Stimulated activated CD8-positive, alpha-beta memory T cell treated with anti-CD3 and anti-CD28 coated beads, Interleukin-2, amount 100 ng/mL, for 48 hours (primary cell): Measurements from ENCODE around the gene LMF1.

Experiments used
- DNase-seq, 2 donors: peaks; one replicate each; pipeline ENCODE4 v3.0.0-alpha.2; 2020; ENCODE audit warnings: low read depth in 2 of 2

The LMF1 gene

GRCh38 chr16:970766-971581 is at the start of gene LMF1:
Gene LMF1, minus strand, starts transcription at chr16:970984. Its CDS starts 4 bp downstream, at chr16:970980.
- peak; percentile 94 for DNase-seq

- DNase-seq: no peak
Measured at GRCh38 chr16:1020091-1020399, 49.3 kb upstream of the LMF1 start.

GRCh38 chr16:1019231-1020090 is 48.7 kb upstream of the LMF1 start:
- DNase-seq: no peak

GRCh38 chr16:1018447-1019198 is 47.8 kb upstream of the LMF1 start:
- DNase-seq: no peak

GRCh38 chr16:1014771-1015495 is 44.1 kb upstream of the LMF1 start:
- DNase-seq: no peak

- no peak for DNase-seq
Measured at GRCh38 chr16:1014221-1014620, 43.4 kb upstream of the LMF1 start.

GRCh38 chr16:1013593-1013900 is 42.8 kb upstream of the LMF1 start:
- no peak for DNase-seq

- DNase-seq: no peak
Measured at GRCh38 chr16:1012722-1013592, 42.2 kb upstream of the LMF1 start.

GRCh38 chr16:1012135-1012534 is 41.4 kb upstream of the LMF1 start:
- no peak for DNase-seq

GRCh38 chr16:1011316-1012082 is 40.7 kb upstream of the LMF1 start:
- no peak for DNase-seq

- DNase-seq: no peak
Measured at GRCh38 chr16:1010815-1011214, 40.0 kb upstream of the LMF1 start.

- no peak for DNase-seq
Measured at GRCh38 chr16:1010251-1010650, 39.5 kb upstream of the LMF1 start.

GRCh38 chr16:1009358-1010150 is 38.8 kb upstream of the LMF1 start:
- no peak for DNase-seq

- DNase-seq: no peak
Measured at GRCh38 chr16:1008085-1008484, 37.3 kb upstream of the LMF1 start.

- no peak for DNase-seq
Measured at GRCh38 chr16:1007284-1007850, 36.6 kb upstream of the LMF1 start.

- no peak for DNase-seq
Measured at GRCh38 chr16:1006781-1007180, 36.0 kb upstream of the LMF1 start.

GRCh38 chr16:1005286-1005685 is 34.5 kb upstream of the LMF1 start:
- DNase-seq: no peak

- no peak for DNase-seq
Measured at GRCh38 chr16:1003391-1004347, 32.9 kb upstream of the LMF1 start.
